ENCODE data around the gene ZBTB37. TPM values are rescaled to one million over a fixed set of nuclear protein-coding genes. Genes with fewer than 3 reads are reported as not detected.

Gene ZBTB37
- total and polyA plus RNA-seq, 11 donors = 2.1 to 14.8 (median 7.8) TPM

DNA sequence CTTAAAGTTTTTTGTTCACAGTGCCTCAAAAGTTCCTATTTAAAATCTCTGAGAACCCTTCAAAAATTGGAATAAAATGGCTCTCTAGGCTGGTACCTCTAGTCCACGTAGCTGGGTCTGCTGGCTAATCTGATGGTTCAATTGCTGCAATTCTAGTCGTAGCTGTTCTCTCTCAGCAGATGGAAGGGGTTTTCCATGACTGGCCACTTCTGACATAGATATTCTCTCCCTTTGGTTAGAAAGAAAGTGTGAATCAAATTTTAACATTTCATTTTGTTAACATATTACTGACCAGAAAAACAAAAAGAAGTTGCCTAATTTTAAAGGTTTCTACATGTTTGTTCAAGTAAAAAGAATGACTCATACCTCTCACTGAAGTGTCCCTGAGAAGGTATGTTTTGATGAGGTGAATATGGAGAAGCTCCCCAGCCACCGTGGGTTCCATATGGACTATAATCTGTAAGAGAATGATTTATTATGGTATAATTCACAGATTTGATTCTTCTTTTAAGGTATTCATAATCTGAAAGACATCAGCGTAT is 78.3 kb downstream of the ZBTB37 start:
- 82 to 91% (median 87%) methylated on average over 4 of the region's 4 CpGs for WGBS, 4 donors
- Histone ChIP-seq H3K4me3 (no peak overlapping the region), H3K27me3 (no peaks in the 10 kb centered on the region), H3K9me3 (no peaks in the 10 kb centered on the region), H3K36me3 (peaks cover 0 to 100% (median 100%) of the 10 kb centered on the region in 9 donors), H3K27ac (no peak overlapping the region), H3K4me1 (no peaks in the 10 kb centered on the region)
- intact Hi-C loops (cut with DNase I) = no loop called here
- no peak for ATAC-seq
- TF ChIP-seq, protein P1, sequence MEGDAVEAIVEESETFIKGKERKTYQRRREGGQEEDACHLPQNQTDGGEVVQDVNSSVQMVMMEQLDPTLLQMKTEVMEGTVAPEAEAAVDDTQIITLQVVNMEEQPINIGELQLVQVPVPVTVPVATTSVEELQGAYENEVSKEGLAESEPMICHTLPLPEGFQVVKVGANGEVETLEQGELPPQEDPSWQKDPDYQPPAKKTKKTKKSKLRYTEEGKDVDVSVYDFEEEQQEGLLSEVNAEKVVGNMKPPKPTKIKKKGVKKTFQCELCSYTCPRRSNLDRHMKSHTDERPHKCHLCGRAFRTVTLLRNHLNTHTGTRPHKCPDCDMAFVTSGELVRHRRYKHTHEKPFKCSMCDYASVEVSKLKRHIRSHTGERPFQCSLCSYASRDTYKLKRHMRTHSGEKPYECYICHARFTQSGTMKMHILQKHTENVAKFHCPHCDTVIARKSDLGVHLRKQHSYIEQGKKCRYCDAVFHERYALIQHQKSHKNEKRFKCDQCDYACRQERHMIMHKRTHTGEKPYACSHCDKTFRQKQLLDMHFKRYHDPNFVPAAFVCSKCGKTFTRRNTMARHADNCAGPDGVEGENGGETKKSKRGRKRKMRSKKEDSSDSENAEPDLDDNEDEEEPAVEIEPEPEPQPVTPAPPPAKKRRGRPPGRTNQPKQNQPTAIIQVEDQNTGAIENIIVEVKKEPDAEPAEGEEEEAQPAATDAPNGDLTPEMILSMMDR (IDR thresholded peaks at IDR 0.05) = no peak
- TF ChIP-seq POLR2A (IDR thresholded peaks at IDR 0.05) = no peak
- DNase-seq = no peak

DNA sequence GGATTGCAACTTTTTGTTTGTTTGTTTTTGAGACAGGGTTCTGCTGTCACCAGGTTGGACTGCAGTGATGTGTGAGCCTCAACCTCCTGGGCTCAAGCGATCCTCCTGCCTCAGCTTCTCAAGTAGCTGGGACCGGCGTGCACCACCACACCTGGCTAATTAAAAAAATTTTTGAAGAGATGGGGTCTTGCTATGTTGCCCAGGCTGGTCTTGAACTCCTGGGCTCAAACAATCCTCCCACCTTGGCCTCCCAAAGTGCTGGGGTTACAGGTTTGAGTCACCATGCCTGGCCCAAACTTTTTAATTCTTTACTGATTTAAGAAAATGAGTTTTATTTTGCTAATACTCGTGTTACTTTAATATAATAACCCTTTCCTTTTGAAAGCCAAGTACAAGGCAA is 80.4 kb downstream of the ZBTB37 start:
- no peak for DNase-seq
- intact Hi-C loops (cut with DNase I) = no loop called here
- 96 to 98% (median 97%) methylated on average over 4 of the region's 4 CpGs for WGBS, 4 donors

More for the DNA sequence above, 80.4 kb downstream of the ZBTB37 start:
- H3K36me3 ChIP-seq = peaks cover 0 to 100% (median 92%) of the 10 kb centered on the region in 9 donors
- H3K4me3 ChIP-seq = no peak overlapping the region
- no peak overlapping the region for H3K27ac ChIP-seq
- ATAC-seq = no peak
- H3K27me3 ChIP-seq = no peaks in the 10 kb centered on the region
- no peak for TF ChIP-seq POLR2A (IDR thresholded peaks at IDR 0.05)
- TF ChIP-seq, protein P1 (IDR thresholded peaks at IDR 0.05) = no peak
- H3K9me3 ChIP-seq = no peaks in the 10 kb centered on the region
- H3K4me1 ChIP-seq = no peaks in the 10 kb centered on the region

Other genes starting within 250 kb of the ZBTB37 start
- not detected for gene TEX50, start 233.0 kb upstream of the ZBTB37 start, total RNA-seq
- not detected for gene TEX50, start 233.0 kb upstream of the ZBTB37 start, polyA plus RNA-seq
- under 1 TPM in 5 of 9 donors, not detected in 4; 0.18 to 0.27 (median 0.25) TPM for gene ANKRD45, start 198.5 kb upstream of the ZBTB37 start, total RNA-seq
- not detected for gene ANKRD45, start 198.5 kb upstream of the ZBTB37 start, polyA plus RNA-seq
- gene KLHL20, start 153.4 kb upstream of the ZBTB37 start, total RNA-seq = 10 to 100 TPM; 14.5 to 20.1 (median 18.3) TPM
- 10 to 100 TPM in 1 of 2 donors, 1 to 10 TPM in 1; 4.2 to 13.8 TPM for gene KLHL20, start 153.4 kb upstream of the ZBTB37 start, polyA plus RNA-seq
- 10 to 100 TPM; 10.9 to 25.1 (median 15.9) TPM for gene DARS2, start 43.7 kb upstream of the ZBTB37 start, total RNA-seq
- 10 to 100 TPM in 1 of 2 donors, 1 to 10 TPM in 1; 5.5 to 12.0 TPM for gene DARS2, start 43.7 kb upstream of the ZBTB37 start, polyA plus RNA-seq
- 1 to 10 TPM; 1.7 to 5.8 (median 3.5) TPM for gene CENPL, start 43.5 kb upstream of the ZBTB37 start, total RNA-seq
- 1 to 10 TPM; 2.1 to 4.6 TPM for gene CENPL, start 43.5 kb upstream of the ZBTB37 start, polyA plus RNA-seq
- gene GAS5, start 391 bp upstream of the ZBTB37 start, total RNA-seq = 100 to 1,000 TPM in 1 of 9 donors, 10 to 100 TPM in 8; 30.4 to 103 (median 43.6) TPM
- gene GAS5, start 391 bp upstream of the ZBTB37 start, polyA plus RNA-seq = 100 to 1,000 TPM in 1 of 2 donors, 10 to 100 TPM in 1; 68.3 to 101 TPM
- under 1 TPM in 1 of 9 donors, not detected in 8; 0.30 TPM for gene SERPINC1, start 48.9 kb downstream of the ZBTB37 start, total RNA-seq
- gene SERPINC1, start 48.9 kb downstream of the ZBTB37 start, polyA plus RNA-seq = under 1 TPM; 0.15 to 0.33 TPM
- 10 to 100 TPM; 14.7 to 32.0 (median 25.5) TPM for gene RC3H1, start 154.0 kb downstream of the ZBTB37 start, total RNA-seq
- 1 to 10 TPM; 3.8 to 4.6 TPM for gene RC3H1, start 154.0 kb downstream of the ZBTB37 start, polyA plus RNA-seq

Data from heart left ventricle (tissue), 16 donors.